Hepatocyte (in vitro differentiated cells): Measurements from ENCODE around the gene PTPRD. TPM values are rescaled to one million over a fixed set of nuclear protein-coding genes. Genes with fewer than 3 reads are reported as not detected.

Source experiments
- DNase-seq: peaks from one replicate; pipeline ENCODE4 v3.0.0-alpha.2; 2016; ENCODE audit warnings: low spot score
- H2AFZ ChIP-seq: fragments of 200-600 bp; sonication (generic); 2 replicates; pipeline ENCODE4 v1.6.0; 2016; ENCODE audit warnings: antibody characterized with exemption, mild to moderate bottlenecking
- H3K27ac ChIP-seq: fragments of 200-600 bp; sonication (generic); 2 replicates; pipeline ENCODE4 v1.5.1; 2016; ENCODE audit warnings: mild to moderate bottlenecking
- H3K27me3 ChIP-seq: fragments of 200-600 bp; sonication (generic); 2 replicates; pipeline ENCODE4 v1.6.1; 2016
- H3K36me3 ChIP-seq: fragments of 200-600 bp; sonication (generic); replicated peaks from 2 replicates; pipeline ENCODE4 v1.5.1; 2016; ENCODE audit warnings: low read depth; ENCODE audit not compliant: insufficient read depth
- H3K4me1 ChIP-seq: fragments of 200-600 bp; sonication (generic); 2 replicates; pipeline ENCODE4 v1.5.1; 2016; ENCODE audit warnings: mild to moderate bottlenecking, moderate library complexity; ENCODE audit not compliant: insufficient read depth
- H3K4me2 ChIP-seq: fragments of 200-600 bp; sonication (generic); 2 replicates; pipeline ENCODE4 v1.6.0; 2016
- H3K4me3 ChIP-seq: fragments of 200-600 bp; sonication (generic); 2 replicates; pipeline ENCODE4 v1.5.1; 2016; ENCODE audit warnings: mild to moderate bottlenecking
- H3K79me2 ChIP-seq: fragments of 200-600 bp; sonication (generic); 2 replicates; pipeline ENCODE4 v1.6.0; 2017; ENCODE audit warnings: mild to moderate bottlenecking
- H3K9me2 ChIP-seq: fragments of 200-600 bp; sonication (generic); replicated peaks from 2 replicates; pipeline ENCODE4 v1.6.0; 2017; ENCODE audit warnings: mild to moderate bottlenecking; ENCODE audit not compliant: insufficient read depth
- H3K9me3 ChIP-seq: fragments of 200-600 bp; sonication (generic); 2 replicates; pipeline ENCODE4 v1.5.1; 2016; ENCODE audit warnings: low read depth, mild to moderate bottlenecking
- H4K20me1 ChIP-seq: fragments of 200-600 bp; sonication (generic); 2 replicates; pipeline ENCODE4 v1.6.0; 2016; ENCODE audit warnings: mild to moderate bottlenecking; ENCODE audit not compliant: insufficient read depth, poor library complexity, severe bottlenecking
- EZH2 ChIP-seq: fragments of 200-600 bp; sonication (generic); IDR thresholded peaks from 2 replicates; pipeline ENCODE4 v1.6.1; 2016; ENCODE audit warnings: antibody characterized with exemption, mild to moderate bottlenecking, borderline replicate concordance
- EZH2phosphoT487 ChIP-seq: fragments of 200-600 bp; sonication (generic); IDR thresholded peaks from one replicate; pipeline ENCODE4 v1.6.1; 2018; ENCODE audit warnings: antibody characterized with exemption, mild to moderate bottlenecking, low read depth, moderate library complexity; ENCODE audit not compliant: unreplicated experiment, severe bottlenecking
- WGBS: methylation state at CpG from one replicate; pipeline ENCODE4 v1.1.6; 2016; ENCODE audit warnings: low lambda C conversion rate; ENCODE audit errors: missing lambda C conversion rate; 5-methylcytosine and 5-hydroxymethylcytosine counted together
- polyA plus RNA-seq: library from polyadenylated mRNA; unstranded; fragments of >200 nt; fragmentation: Nextera tagmentation; extraction: Ambion mirVana; gene quantifications from 2 replicates; pipeline ENCODE4 v1.2.1, GENCODE V29; 2016
- total RNA-seq: library from RNA; depleted of rRNA; stranded (reverse); fragments of >200 nt; gene quantifications from 2 replicates; pipeline ENCODE4 v1.2.3, GENCODE V29; 2014
- TF ChIP-seq, protein P1 (sequence below): fragments of 200-600 bp; sonication (generic); IDR thresholded peaks from 2 replicates; pipeline ENCODE4 v1.5.1; 2016; ENCODE audit warnings: antibody characterized with exemption, mild to moderate bottlenecking; ENCODE audit not compliant: poor library complexity

Gene PTPRD
- total and polyA plus RNA-seq, 2 experiments from 2014 or later: 6.5 to 77.6 TPM

DNA sequence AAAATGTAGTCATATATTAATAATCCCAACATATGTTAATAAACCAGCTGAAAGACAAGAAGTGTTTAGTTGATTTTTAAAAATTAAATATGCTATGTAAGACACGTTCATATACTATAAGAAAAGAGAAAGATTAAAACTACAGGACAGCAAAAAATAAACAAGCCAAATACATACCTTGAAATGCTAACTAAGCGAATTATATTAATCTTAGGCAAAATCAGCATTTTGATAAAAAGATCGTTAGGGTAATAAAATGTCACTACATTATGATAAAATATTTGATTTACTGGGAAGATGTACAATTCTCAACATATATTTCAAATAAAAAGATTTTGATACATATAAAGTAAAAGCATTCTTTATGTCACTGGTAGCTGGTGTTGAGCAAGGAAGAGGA lies 938.3 kb downstream of the PTPRD start:
- 79% methylated on average over 3 of the region's 3 CpGs for WGBS
- no peaks in the 10 kb centered on the region for H3K79me2 ChIP-seq
- no peak overlapping the region for H3K4me2 ChIP-seq

DNA sequence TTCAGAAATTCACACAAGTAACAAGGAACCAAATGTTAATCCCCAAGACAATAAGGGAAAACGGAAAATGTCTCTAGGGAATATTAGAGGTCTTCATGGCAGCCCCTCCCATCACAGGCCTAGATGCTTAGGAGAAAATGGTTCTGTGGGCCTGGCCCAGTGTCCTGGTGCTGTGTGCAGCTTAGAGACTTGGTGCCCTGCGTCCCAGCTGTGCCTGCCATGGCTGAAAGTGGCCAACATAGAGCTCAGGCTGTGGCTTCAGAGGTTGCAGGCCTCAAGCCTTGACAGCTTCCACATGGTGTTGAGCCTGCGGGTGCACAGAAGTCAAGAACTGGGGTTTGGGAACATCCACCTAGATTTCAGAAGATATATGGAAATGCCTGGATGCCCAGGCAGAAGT lies 942.3 kb downstream of the PTPRD start:
- H3K9me2 ChIP-seq: no peaks in the 10 kb centered on the region
- no peaks in the 10 kb centered on the region for H4K20me1 ChIP-seq
- no peaks in the 10 kb centered on the region for H3K9me3 ChIP-seq
- H3K27ac ChIP-seq: no peak overlapping the region
- no peak for TF ChIP-seq EZH2
- TF ChIP-seq, protein P1, sequence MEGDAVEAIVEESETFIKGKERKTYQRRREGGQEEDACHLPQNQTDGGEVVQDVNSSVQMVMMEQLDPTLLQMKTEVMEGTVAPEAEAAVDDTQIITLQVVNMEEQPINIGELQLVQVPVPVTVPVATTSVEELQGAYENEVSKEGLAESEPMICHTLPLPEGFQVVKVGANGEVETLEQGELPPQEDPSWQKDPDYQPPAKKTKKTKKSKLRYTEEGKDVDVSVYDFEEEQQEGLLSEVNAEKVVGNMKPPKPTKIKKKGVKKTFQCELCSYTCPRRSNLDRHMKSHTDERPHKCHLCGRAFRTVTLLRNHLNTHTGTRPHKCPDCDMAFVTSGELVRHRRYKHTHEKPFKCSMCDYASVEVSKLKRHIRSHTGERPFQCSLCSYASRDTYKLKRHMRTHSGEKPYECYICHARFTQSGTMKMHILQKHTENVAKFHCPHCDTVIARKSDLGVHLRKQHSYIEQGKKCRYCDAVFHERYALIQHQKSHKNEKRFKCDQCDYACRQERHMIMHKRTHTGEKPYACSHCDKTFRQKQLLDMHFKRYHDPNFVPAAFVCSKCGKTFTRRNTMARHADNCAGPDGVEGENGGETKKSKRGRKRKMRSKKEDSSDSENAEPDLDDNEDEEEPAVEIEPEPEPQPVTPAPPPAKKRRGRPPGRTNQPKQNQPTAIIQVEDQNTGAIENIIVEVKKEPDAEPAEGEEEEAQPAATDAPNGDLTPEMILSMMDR: no peak
- no peak for TF ChIP-seq EZH2phosphoT487
- 82% methylated on average over 3 of the region's 3 CpGs for WGBS
- H3K27me3 ChIP-seq: no peaks in the 10 kb centered on the region
- H2AFZ ChIP-seq: no peak overlapping the region
- H3K4me2 ChIP-seq: no peak overlapping the region
- no peaks in the 10 kb centered on the region for H3K79me2 ChIP-seq
- no peaks in the 10 kb centered on the region for H3K4me1 ChIP-seq
- H3K4me3 ChIP-seq: no peak overlapping the region
- DNase-seq: no peak
- H3K36me3 ChIP-seq: no peaks in the 10 kb centered on the region

More for the DNA sequence above, 938.3 kb downstream of the PTPRD start:
- no peak for DNase-seq
- TF ChIP-seq, protein P1: no peak
- Histone ChIP-seq H3K27ac (no peak overlapping the region), H4K20me1 (no peaks in the 10 kb centered on the region), H3K4me3 (no peak overlapping the region), H2AFZ (no peak overlapping the region), H3K36me3 (no peaks in the 10 kb centered on the region), H3K9me2 (no peaks in the 10 kb centered on the region), H3K27me3 (no peaks in the 10 kb centered on the region), H3K9me3 (no peaks in the 10 kb centered on the region), H3K4me1 (no peaks in the 10 kb centered on the region)

DNA sequence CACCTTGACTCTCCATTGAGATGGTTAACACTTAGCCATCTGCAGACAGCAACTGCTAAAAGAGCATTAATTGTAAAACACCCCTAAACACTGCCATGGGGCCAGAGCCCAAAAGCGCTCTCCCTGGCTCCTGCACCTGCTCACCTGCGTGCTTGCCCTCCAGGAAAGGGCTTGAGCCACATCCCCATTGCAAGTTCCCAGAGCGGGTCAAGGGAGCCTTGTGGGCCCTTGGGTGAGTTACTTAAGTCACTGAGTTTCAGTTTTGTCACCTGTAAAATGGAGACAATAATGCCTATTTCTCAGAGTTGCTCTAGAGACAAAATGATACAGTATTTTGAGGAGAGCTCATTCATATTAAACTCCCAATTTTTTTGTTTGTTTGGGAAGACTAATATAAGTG lies 967.8 kb downstream of the PTPRD start:
- TF ChIP-seq, protein P1: no peak
- no peak for TF ChIP-seq EZH2
- no peak for TF ChIP-seq EZH2phosphoT487
- no peaks in the 10 kb centered on the region for H3K4me1 ChIP-seq
- H3K4me2 ChIP-seq: no peak overlapping the region
- no peaks in the 10 kb centered on the region for H4K20me1 ChIP-seq
- no peaks in the 10 kb centered on the region for H3K9me3 ChIP-seq
- no peaks in the 10 kb centered on the region for H3K9me2 ChIP-seq
- no peaks in the 10 kb centered on the region for H3K27me3 ChIP-seq
- H2AFZ ChIP-seq: no peak overlapping the region
- no peaks in the 10 kb centered on the region for H3K36me3 ChIP-seq
- WGBS: 89% methylated on average over 3 of the region's 3 CpGs
- H3K79me2 ChIP-seq: no peaks in the 10 kb centered on the region
- no peak overlapping the region for H3K27ac ChIP-seq
- DNase-seq: no peak
- no peak overlapping the region for H3K4me3 ChIP-seq

DNA sequence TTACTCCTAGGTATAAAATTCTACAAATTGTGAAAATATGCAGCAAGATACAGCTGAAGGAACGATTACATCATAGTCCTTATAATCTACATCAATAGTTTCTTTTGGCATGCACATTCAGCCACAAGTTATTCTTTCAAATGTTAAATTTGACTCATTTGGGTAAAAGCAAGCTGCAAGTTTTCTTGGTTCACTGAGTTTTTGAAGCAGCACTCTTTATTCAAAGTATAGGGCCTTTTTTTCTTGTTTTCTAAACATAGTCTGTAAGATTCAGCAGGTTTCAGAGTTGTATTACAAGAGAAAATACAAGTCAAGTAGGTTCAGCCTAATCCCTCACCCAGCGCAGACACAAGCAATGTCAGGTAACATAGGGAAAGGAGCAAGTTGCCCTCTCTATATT lies 981.5 kb downstream of the PTPRD start:
- Histone ChIP-seq H4K20me1 (no peaks in the 10 kb centered on the region), H3K27ac (no peak overlapping the region), H3K4me2 (no peak overlapping the region), H3K79me2 (no peaks in the 10 kb centered on the region), H3K9me2 (no peaks in the 10 kb centered on the region), H2AFZ (no peak overlapping the region), H3K27me3 (no peaks in the 10 kb centered on the region), H3K9me3 (no peaks in the 10 kb centered on the region), H3K36me3 (no peaks in the 10 kb centered on the region), H3K4me1 (no peaks in the 10 kb centered on the region), H3K4me3 (no peak overlapping the region)
- DNase-seq: no peak
- 77% methylated on average over 2 of the region's 2 CpGs for WGBS
- TF ChIP-seq EZH2phosphoT487 (no peak), EZH2 (no peak)
- TF ChIP-seq, protein P1: no peak
